ENCODE measurements around the gene KCNQ2.

KCNQ2 gene

GRCh38 chr20:63418617-63419016 is 53.8 kb downstream of the KCNQ2 start:
- Mint-ChIP-seq H3K36me3 (no peaks in the 10 kb centered on the region), H3K4me3 (no peak overlapping the region)

DNA sequence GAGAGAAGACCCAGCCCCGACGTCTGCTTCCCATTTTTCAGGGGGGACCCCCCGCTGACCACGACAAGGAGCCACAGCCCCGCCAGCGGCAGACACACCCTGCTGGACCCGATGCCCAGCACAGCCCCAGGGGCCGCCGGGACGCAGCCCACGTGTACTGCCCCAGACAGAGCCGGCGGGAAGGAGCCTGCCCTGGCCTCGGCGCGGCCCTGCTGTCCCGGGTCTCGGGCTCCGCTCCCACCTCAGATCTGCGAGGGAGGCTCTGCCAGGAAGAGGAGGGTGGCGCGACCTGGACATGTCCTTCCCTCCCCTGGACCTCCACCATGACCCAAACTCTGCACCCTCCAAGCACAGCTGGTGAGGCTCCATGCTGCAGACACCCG is 54.7 kb downstream of the KCNQ2 start:
- H3K4me1 Mint-ChIP-seq: peaks cover 5% of the 10 kb centered on the region
- H3K27ac Mint-ChIP-seq: no peak overlapping the region
- no peak for DNase-seq (ENCODE audit: low spot score in 2 of 2)
- ATAC-seq: no peak
- H3K4me3 Mint-ChIP-seq: no peak overlapping the region
- H3K36me3 Mint-ChIP-seq: no peaks in the 10 kb centered on the region
- H3K9me3 Mint-ChIP-seq: no peaks in the 10 kb centered on the region

More at GRCh38 chr20:63418617-63419016, 53.8 kb downstream of the KCNQ2 start:
- Mint-ChIP-seq H3K9me3 (no peaks in the 10 kb centered on the region), H3K4me1 (no peaks in the 10 kb centered on the region), H3K27ac (no peak overlapping the region)
- DNase-seq (ENCODE audit: low spot score in 2 of 2) (no peak), ATAC-seq (no peak)

DNA sequence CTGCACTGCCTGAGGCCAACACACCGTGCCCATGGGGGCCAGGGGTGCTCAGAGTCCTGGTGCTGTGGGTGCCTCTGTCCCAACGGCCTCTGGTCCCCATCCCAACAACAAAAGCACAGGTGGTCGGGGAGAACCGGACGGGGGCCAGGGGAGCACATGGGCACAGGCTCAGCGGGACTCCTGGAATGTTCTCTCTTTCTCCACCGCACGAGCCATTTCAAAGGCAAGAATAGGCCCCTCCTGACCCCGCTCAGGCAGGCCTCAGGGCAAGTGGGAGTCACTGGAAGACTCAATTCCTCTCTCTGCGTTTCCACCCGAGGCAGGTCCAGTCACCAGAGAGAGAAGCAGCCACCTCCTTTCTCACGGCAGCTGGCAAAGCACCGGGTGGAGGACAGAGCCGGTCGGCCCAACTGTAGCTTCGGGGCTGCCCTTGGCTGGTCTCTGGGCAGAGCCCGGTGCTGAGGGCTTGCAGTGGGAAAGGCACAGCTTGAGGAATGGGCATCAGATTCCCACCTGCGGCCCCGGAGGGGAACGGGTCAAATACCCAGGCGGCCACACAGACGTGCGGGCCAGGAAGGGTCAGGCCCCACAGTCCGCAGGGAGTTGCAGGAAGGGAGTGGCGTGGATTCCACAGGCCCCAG is 55.2 kb downstream of the KCNQ2 start:
- Mint-ChIP-seq H3K27ac (no peak overlapping the region), H3K9me3 (no peaks in the 10 kb centered on the region), H3K36me3 (no peaks in the 10 kb centered on the region), H3K4me3 (no peak overlapping the region), H3K4me1 (peaks cover 5% of the 10 kb centered on the region)
- ATAC-seq (no peak), DNase-seq (ENCODE audit: low spot score in 2 of 2) (no peak)

DNA sequence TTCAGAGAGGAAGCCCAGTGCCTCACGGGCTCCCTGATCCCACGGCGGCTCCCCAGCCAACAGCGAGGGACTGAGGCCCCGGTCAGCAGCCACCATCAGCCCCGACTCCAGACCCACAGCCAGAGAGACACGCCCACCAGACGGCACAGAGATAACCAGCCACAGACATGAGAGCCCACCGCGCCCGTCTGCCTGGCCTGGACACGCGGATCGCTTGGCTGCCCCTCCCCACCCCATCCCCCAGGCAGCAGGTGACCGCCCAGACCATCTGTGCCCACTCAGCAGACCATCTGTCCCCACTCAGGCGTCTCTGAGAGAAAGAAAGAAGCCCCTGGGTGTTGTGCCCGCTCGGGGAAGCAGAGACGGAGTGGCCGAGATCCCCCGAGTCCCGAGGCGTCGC is 55.8 kb downstream of the KCNQ2 start:
- no peak for DNase-seq (ENCODE audit: low spot score in 2 of 2)
- H3K36me3 Mint-ChIP-seq: no peaks in the 10 kb centered on the region
- ATAC-seq: no peak
- peaks cover 5% of the 10 kb centered on the region for H3K4me1 Mint-ChIP-seq
- H3K9me3 Mint-ChIP-seq: no peaks in the 10 kb centered on the region
- H3K4me3 Mint-ChIP-seq: no peak overlapping the region
- no peak overlapping the region for H3K27ac Mint-ChIP-seq

GRCh38 chr20:63415647-63416391 is 56.6 kb downstream of the KCNQ2 start:
- no peaks in the 10 kb centered on the region for H3K36me3 Mint-ChIP-seq

GRCh38 chr20:63414720-63415430 is 57.6 kb downstream of the KCNQ2 start:
- Mint-ChIP-seq H3K36me3 (no peaks in the 10 kb centered on the region), H3K9me3 (no peaks in the 10 kb centered on the region), H3K27ac (no peak overlapping the region), H3K4me3 (no peak overlapping the region), H3K4me1 (peaks cover 5% of the 10 kb centered on the region)
- ATAC-seq (no peak), DNase-seq (ENCODE audit: low spot score in 2 of 2) (no peak)

More at GRCh38 chr20:63415647-63416391, 56.6 kb downstream of the KCNQ2 start:
- DNase-seq (ENCODE audit: low spot score in 2 of 2) (no peak), ATAC-seq (no peak)
- no peak overlapping the region for H3K27ac Mint-ChIP-seq
- no peaks in the 10 kb centered on the region for H3K9me3 Mint-ChIP-seq
- H3K4me3 Mint-ChIP-seq: no peak overlapping the region
- peaks cover 5% of the 10 kb centered on the region for H3K4me1 Mint-ChIP-seq

DNA sequence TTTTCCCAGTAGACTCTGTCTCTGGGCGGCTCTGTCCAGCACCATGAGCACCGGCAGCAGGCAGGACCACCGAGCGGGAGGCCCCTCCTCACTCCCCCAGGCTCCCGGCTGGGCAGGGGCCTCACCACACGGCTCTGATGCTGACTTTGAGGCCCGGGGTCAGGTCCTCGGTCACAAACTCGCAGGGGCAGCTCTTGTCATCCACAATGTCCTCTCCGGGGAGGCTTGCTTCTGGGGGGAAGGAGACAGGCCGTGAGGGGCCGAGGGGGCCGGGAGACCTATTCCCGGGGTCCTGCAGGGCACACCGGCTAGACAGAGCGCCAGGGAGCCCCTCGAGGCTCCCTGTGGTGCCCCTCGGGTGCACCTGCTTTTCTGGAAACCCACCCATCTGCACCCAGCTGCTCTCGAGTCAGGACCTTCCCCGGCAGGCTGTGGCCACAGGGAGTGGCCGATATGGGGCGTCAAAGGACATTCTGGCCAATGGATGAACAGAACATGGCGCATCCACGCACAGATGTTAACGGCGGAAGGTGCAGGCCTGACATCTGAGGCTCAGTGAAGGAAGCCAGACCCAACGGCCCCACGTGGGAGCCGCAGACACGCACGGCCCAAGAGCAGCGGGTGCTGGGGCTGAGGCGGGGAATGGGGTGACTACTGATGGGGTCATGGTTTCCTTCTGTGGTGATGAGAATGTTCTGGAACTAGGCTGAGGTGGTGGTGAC is 58.3 kb downstream of the KCNQ2 start:
- Mint-ChIP-seq H3K4me1 (peaks cover 5% of the 10 kb centered on the region), H3K27ac (no peak overlapping the region), H3K4me3 (no peak overlapping the region), H3K36me3 (no peaks in the 10 kb centered on the region), H3K9me3 (no peaks in the 10 kb centered on the region)
- DNase-seq (ENCODE audit: low spot score in 2 of 2): no peak
- no peak for ATAC-seq

DNA sequence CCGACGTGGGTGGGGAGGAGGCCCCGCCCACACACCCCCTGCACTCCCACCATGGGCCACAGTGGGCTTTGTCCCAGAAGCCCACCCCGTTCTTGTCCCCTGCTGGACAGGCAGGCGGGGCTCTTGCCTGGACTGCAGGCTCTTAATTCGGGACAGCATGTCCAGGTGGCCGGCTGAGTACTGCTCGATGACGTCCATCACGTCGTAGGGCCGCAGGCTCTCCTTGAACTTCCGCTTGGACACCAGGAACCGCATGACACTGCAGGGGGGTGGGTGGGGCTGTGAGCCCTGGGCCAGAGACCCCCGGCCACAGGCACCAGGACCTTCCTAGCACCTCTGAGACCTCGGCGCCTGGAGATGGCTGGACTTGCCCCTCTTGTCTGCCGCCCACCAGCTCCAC is 59.1 kb downstream of the KCNQ2 start:
- ATAC-seq (no peak), DNase-seq (ENCODE audit: low spot score in 2 of 2) (no peak)
- H3K36me3 Mint-ChIP-seq: no peaks in the 10 kb centered on the region
- H3K4me3 Mint-ChIP-seq: no peak overlapping the region
- peaks cover 5% of the 10 kb centered on the region for H3K4me1 Mint-ChIP-seq
- no peaks in the 10 kb centered on the region for H3K9me3 Mint-ChIP-seq
- H3K27ac Mint-ChIP-seq: no peak overlapping the region

GRCh38 chr20:63412889-63413288 is 59.6 kb downstream of the KCNQ2 start:
- ATAC-seq (no peak), DNase-seq (ENCODE audit: low spot score in 2 of 2) (no peak)
- H3K36me3 Mint-ChIP-seq: no peaks in the 10 kb centered on the region
- no peaks in the 10 kb centered on the region for H3K9me3 Mint-ChIP-seq
- H3K4me1 Mint-ChIP-seq: peaks cover 5% of the 10 kb centered on the region
- no peak overlapping the region for H3K27ac Mint-ChIP-seq
- H3K4me3 Mint-ChIP-seq: no peak overlapping the region

DNA sequence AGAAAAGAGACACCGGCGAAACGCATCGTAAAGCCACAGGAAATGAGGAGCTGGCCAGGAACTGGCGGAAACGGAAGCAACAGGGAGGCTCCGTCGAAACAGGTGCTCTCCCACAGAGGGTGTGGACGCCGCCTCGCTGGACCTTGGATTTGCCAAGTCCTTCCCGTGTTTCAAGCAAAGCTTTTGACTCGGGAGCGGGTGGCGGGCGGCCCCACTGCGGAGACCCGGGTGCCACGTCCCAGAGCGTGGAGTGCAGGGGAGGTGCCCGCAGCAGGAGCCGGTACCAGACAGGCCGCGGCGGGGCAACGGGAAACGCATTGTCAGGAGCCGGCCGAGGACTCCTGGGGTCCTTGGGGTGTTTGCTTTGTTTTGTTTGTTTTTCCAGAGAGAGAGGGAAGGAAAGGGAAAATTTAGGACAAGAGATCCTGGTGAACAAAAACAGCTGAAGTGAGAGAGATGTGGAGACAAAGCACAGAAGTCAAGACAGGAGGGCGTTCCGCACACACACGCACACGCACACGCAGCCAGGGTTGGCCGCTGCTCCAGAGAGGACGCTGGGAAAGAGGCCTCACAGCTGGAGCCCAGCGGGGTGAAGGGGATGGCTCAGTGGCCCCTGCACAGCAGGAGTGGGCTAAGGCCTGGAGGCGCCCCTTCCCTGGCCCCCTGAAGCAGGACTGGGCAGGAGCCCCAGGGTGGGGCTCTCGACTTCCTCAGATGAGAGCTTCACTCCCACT is 60.4 kb downstream of the KCNQ2 start:
- DNase-seq (ENCODE audit: low spot score in 2 of 2): no peak
- H3K27ac Mint-ChIP-seq: no peak overlapping the region
- peaks cover 5% of the 10 kb centered on the region for H3K4me1 Mint-ChIP-seq

DNA sequence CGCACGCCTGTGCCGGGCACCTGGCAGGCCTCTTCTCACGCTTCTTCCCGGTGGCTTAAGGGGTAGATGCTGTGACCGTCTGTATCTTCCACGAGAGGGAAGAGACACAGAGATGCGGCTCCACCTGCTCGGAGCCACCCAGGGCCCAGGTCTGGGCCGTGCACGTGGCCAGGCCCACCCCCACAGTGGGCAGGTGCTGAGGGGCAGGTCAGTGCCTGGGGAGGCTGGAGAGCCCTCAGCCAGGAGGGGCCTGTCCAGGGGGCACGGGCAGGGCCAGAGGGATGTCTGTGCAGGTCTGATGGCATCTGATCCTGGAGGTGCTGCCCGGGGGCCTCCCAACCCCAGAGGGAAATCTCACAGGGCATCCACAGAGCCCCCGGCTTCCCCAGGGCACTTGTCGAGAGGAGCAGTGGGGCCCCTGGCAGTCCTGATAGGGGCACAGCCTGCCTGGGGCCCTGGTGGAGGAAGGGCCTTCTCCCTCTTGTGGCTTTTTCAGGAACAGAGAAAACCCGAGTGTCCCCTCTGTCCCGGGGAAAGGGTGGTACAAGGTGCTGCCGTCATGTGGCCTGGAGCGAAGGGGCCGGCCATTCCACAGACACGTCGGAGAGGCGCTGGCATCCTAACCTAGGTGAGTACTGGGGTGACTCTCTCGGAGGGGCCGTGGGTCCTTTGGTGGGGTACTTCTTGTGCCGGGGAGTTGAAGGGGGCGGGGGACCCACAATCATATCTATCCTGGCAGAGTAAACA is 61.1 kb downstream of the KCNQ2 start:
- Mint-ChIP-seq H3K36me3 (no peaks in the 10 kb centered on the region), H3K4me1 (peaks cover 5% of the 10 kb centered on the region), H3K27ac (no peak overlapping the region), H3K4me3 (no peak overlapping the region), H3K9me3 (no peaks in the 10 kb centered on the region)
- DNase-seq (ENCODE audit: low spot score in 2 of 2) (no peak), ATAC-seq (no peak)

More for the DNA sequence above, 60.4 kb downstream of the KCNQ2 start:
- Mint-ChIP-seq H3K36me3 (no peaks in the 10 kb centered on the region), H3K4me3 (no peak overlapping the region), H3K9me3 (no peaks in the 10 kb centered on the region)
- no peak for ATAC-seq

GRCh38 chr20:63409834-63410435 is 62.5 kb downstream of the KCNQ2 start:
- H3K27ac Mint-ChIP-seq: no peak overlapping the region
- DNase-seq (ENCODE audit: low spot score in 2 of 2): no peak
- H3K36me3 Mint-ChIP-seq: no peaks in the 10 kb centered on the region
- H3K9me3 Mint-ChIP-seq: no peaks in the 10 kb centered on the region
- ATAC-seq: no peak
- peaks cover 5% of the 10 kb centered on the region for H3K4me1 Mint-ChIP-seq
- no peak overlapping the region for H3K4me3 Mint-ChIP-seq

- DNase-seq (ENCODE audit: low spot score in 2 of 2): no peak
- no peak for ATAC-seq
- no peak overlapping the region for H3K27ac Mint-ChIP-seq
- no peaks in the 10 kb centered on the region for H3K9me3 Mint-ChIP-seq
- H3K4me1 Mint-ChIP-seq: peaks cover 5% of the 10 kb centered on the region
- no peaks in the 10 kb centered on the region for H3K36me3 Mint-ChIP-seq
- H3K4me3 Mint-ChIP-seq: no peak overlapping the region
Observed at GRCh38 chr20:63409066-63409833, 63.2 kb downstream of the KCNQ2 start.
